Measurements from ENCODE around the gene POLDIP2.

Gene POLDIP2

GRCh38 chr17:28357061-28357900, at the start of gene POLDIP2:
Gene POLDIP2, minus strand, starts transcription at chr17:28357527. Its CDS starts 79 bp downstream, at chr17:28357448.
- DNase-seq = peak; percentile 95

- peak; percentile 41 for DNase-seq
Observed at GRCh38 chr17:28406473-28406814, 49.1 kb upstream of the POLDIP2 start.

GRCh38 chr17:28405632-28406472, 48.5 kb upstream of the POLDIP2 start, which contains the start of gene SLC46A1:
Gene SLC46A1, minus strand, starts transcription at chr17:28406212. Its CDS starts 98 bp downstream, at chr17:28406114.
- peak; percentile 46 for DNase-seq

GRCh38 chr17:28404812-28405570, 47.7 kb upstream of the POLDIP2 start:
- no peak for DNase-seq

- no peak for DNase-seq
Observed at GRCh38 chr17:28404461-28404811, 47.1 kb upstream of the POLDIP2 start.

GRCh38 chr17:28404007-28404406, 46.7 kb upstream of the POLDIP2 start:
- DNase-seq = no peak

- no peak for DNase-seq
Observed at GRCh38 chr17:28402844-28403243, 45.5 kb upstream of the POLDIP2 start.

- no peak for DNase-seq
Observed at GRCh38 chr17:28402224-28402630, 44.9 kb upstream of the POLDIP2 start.

GRCh38 chr17:28399808-28400207, 42.5 kb upstream of the POLDIP2 start:
- DNase-seq = no peak

- DNase-seq = no peak
Observed at GRCh38 chr17:28398280-28398981, 41.1 kb upstream of the POLDIP2 start.

- DNase-seq = no peak
Observed at GRCh38 chr17:28397687-28398279, 40.5 kb upstream of the POLDIP2 start.

- no peak for DNase-seq
Observed at GRCh38 chr17:28397275-28397674, 39.9 kb upstream of the POLDIP2 start.

GRCh38 chr17:28396635-28397239, 39.4 kb upstream of the POLDIP2 start:
- DNase-seq = no peak

GRCh38 chr17:28395968-28396367, 38.6 kb upstream of the POLDIP2 start:
- no peak for DNase-seq

- DNase-seq = no peak
Observed at GRCh38 chr17:28395426-28395825, 38.1 kb upstream of the POLDIP2 start.

GRCh38 chr17:28394337-28395116, 37.2 kb upstream of the POLDIP2 start:
- DNase-seq = no peak

- DNase-seq = no peak
Observed at GRCh38 chr17:28392491-28392890, 35.2 kb upstream of the POLDIP2 start.

- DNase-seq = no peak
Observed at GRCh38 chr17:28391401-28391800, 34.1 kb upstream of the POLDIP2 start.

- no peak for DNase-seq
Observed at GRCh38 chr17:28390984-28391383, 33.7 kb upstream of the POLDIP2 start.

GRCh38 chr17:28390563-28390962, 33.2 kb upstream of the POLDIP2 start:
- no peak for DNase-seq

- no peak for DNase-seq
Observed at GRCh38 chr17:28390141-28390540, 32.8 kb upstream of the POLDIP2 start.
